Inflammatory macrophage treated with lipopolysaccharide for 4 hours (primary cell): ENCODE measurements around the gene SH3RF2.
"Not testable (repeated sequence)": the region's sequence is repeated elsewhere in the genome, so short reads cannot be mapped to it uniquely, and the experiment has no call there.

Experiments used
- DNase-seq: peaks from one replicate; pipeline ENCODE4 v3.0.0-alpha.2; 2020

SH3RF2 gene

DNA sequence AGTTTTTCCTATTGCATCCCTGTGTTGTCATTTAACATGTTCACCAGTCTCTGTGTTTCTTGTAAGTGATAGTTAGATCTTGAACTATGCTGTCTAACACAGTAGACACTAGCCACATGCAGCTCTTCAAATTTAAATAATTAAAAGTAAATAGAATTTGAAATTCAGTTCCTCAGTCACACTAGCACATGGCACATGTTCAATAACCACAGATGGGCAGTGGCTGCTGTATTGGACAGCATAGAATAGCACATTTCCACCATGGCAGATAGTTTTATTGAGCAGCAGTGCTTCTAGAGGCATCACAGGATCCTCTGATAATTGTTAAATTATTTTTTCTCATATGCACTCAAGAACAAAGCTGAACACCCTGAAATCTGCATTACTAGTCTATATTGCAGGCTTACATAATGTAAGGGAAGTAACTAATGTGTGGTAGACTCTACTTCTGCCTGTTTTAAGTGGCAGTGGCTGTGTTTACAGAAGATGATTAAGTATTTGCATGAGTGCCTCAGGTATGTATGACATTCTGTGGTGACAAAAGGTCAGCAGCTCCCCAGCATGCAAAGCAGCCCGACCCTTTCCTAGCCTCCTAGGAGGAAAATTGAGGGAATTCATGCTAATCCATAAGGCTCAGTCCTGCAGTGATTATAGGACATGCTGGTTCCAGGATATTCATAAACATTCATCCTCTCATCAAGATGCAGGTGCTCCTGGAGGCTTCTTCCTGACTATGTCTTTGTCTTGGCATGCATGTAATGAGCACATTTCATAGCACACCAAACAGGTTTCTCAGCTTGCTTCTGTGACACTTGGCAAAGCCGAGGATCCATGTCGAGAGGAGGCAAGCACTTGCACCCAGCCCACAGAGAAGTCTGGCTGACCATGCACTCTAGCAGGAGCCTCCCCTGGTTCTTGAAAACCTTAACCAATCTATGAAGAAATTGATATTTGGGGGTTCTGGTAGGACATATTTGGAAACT is 45.5 kb downstream of the SH3RF2 start:
- peak; percentile 20 for DNase-seq

DNA sequence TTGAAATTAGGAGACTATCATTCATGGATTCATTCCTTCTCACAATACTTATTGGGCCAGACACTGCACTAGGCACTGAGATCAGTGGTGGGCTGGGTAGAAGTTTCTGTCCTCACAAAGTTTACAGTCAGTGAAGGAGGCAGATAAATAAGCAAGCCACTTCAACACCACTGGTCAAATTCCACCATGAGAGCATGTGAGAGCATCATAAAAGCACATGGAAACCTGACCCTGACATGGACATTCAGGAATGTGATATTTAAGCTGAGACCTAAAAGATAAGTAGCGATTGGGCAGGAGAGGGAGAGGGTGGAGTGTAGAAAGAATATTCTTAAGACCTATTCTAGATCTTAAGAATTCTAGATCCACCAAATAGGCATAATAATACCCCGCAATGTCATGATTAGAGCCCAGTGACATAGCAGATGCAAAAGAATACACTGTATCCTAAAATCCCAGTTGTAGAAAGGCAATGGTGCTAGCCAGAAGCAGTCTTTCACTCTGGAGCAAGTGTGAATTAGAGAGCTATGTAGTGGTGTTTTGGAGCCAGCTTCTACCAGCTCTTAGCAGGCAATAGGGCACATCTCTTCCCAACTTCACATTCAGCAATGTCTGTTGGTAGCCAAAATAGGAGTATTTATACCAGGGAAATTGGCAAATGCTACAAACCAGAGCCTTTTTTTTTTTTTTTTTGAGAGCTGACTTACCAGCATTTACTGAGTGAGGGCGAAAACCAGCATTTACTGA is 46.4 kb downstream of the SH3RF2 start:
- DNase-seq, result no peak

DNA sequence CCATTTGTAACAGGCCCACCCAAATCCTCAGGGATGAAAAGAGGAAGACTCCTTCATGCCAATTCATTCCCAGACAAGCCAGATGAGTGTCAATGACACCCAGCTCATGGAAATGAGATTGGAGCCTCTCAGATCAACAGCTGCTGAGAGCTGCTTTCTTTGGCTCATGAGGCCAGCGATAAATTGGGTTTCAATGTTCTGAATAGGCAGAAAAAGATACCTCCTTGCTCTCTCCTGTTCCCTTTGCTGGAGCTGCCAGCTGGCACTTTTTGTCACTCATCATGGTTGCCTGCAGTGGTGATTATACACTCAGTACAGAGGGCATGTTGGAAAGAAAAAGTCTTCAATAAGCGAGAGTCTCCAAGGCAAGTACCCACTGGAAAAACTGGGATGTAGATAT is 47.1 kb downstream of the SH3RF2 start:
- DNase-seq, result no peak

DNA sequence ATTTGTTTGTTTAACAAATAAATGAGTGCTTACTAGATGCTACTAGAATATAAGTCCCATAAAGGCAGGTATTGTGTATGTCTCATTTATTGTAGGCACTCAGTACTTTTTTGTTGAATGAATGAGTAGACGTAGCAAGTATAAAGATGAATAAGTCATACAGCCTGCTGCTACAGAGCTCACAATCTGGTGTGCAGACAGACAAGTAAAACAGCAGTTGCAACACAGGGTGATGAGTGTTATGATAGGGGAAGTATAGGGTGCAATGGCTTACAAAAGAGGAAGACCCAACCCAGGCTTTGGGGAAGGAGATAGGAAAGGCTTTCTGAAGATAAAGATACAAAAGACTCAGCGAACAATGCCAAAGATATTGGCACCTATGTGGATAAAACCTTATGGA is 47.7 kb downstream of the SH3RF2 start:
- DNase-seq, result peak; percentile 93

DNA sequence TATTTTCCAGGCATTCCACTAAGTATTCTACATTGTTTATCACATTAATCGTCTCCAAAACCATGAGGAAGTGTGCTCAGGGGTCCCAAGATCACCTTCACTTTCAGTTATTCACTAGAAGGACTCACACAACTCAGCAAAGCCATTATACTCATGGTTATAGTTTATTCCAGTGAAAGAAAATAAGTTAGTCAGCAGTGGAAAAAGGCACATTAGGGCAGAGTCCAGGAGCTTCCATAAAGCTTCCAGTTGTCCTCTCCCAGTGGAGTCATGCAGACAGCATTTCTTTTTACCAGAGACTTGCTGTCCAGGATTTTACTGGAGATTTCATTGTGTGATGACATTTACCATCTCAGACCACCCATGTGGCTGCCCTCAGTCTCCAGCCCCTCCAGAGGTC is 51.5 kb downstream of the SH3RF2 start:
- DNase-seq, result no peak

DNA sequence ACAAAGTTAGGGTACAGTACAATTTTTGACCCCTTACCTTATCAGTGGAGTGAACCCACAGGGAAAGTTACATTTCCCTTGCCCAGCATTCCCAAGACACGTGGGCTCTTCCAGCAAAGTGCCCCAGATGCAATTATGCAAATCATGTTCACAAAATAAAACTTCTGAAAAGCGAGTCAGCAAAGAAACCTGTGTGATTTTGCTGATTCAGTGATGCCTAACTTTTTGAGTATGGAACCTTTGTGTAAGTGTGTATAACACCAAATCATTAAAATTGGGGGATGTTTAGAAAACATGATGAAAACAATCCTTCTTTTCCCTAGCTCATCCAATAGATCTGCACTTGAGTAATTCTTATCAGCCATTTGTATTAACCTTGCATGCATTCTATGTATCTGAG is 52.6 kb downstream of the SH3RF2 start:
- no peak for DNase-seq

DNA sequence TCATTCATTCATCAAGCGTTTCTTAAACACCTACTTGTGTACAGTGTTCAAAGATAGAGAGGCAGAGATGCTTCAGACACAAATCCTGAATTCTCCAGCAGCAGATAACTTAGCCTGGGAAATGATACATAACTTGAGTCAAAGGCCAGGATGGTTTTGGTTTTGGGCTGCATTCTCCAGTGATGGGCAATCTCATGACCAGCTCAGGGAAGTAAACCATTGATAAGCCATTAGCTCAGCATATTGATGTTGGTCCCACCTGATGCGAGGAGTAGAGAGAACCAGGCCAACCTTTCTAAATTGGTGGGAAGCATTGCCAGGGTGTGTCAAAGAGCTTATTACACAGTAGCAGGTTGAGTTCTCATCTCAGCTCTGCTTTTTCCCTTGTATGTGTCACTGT is 53.0 kb downstream of the SH3RF2 start:
- no peak for DNase-seq

DNA sequence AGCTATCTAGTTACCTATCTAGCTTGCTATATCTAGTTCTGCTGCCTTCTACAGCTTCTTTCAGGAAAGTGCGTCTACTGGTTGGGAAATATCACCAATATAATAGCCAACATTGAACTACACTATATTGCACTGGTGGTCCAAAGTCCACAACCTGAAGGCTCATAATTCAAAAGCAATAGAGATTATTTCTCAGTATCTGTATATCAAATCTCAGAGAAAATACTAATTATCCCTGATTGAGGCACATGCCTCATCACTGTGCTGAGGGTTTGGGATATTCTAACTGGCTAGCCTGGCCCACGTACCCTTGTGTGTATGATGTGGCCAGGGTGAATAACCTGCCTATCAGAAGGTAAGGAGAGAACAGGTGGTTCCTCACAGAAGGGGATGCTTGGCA is 53.8 kb downstream of the SH3RF2 start:
- DNase-seq, result no peak

DNA sequence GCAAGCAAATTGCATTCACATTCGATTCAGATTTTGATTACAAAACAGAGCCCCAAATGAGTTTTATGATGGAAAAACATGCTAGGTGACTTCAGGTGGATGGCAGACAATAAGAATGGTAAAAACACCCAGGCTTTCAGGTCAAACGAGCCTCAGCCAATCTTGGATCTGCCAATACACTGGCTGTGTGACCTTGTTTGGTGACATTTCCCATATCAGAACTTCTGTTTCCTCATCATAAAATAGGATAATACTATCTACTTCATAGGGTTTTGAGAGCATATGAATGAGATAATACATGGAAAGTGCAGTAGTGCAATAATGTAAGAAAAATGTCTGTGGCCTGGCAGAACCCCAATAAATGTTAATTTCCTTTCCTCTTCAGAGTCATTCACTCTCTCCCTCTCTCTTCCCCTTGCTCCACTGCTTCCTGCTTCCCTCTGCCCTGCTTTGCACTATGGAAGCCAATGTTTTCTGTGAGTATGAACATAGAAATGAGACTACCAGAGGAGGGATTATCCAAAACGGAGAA is 54.7 kb downstream of the SH3RF2 start:
- no peak for DNase-seq

DNA sequence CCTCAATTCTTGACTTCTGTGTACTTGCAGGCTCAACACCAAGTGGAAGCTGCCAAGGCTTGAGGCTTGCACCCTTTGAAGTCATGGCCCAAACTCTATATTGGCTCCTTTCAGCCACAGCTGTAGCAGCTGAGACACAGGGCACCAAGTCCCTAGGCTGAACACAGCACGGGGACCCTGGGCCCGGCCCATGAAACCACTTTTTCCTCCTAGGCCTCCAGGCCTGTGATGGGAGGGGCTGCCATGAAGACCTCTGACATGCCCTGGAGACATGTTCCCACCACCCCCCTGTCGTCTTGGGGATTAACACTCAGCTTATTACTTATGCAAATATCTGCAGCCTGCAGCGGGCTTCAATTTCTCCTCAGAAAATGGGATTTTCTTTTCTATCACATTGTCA is 57.2 kb downstream of the SH3RF2 start:
- not testable (repeated sequence) for DNase-seq

DNA sequence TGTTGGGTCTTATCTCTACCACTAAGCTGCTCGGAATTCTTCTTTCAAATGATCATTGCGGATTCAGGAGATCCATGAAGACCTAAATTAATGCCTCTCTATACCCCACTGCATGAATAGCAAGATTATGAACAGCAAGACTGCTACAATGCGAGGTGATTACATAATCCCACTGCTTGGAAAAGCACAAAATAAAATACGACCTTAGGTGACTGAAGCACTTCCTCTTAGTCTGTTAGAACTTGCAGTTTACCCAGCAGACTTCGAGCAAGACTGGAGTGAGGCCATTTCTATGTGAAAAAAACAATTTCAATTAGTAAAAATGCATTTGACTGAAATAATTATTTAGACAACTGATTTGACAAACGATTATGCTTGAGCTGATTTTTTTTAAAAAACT is 59.8 kb downstream of the SH3RF2 start:
- DNase-seq, result peak; percentile 39

DNA sequence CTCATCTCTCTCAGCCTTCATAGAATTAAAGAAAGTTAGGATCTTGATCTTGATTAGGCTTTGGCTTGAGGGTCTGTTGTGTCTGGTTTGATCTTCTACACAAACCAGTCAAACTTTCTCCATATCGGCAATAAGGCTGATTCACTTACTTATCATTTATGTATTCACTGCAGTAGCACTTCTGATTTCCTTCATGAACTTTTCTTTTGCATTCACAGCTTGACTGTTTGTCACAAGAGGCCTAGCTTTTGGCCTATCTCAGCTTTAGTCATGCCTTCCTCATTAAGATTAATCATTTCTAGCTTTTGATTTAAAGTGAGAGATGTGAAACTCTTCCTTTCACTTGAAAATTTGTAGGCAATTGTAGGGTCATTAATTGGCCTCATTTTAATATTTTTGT is 62.8 kb downstream of the SH3RF2 start:
- DNase-seq, result no peak

DNA sequence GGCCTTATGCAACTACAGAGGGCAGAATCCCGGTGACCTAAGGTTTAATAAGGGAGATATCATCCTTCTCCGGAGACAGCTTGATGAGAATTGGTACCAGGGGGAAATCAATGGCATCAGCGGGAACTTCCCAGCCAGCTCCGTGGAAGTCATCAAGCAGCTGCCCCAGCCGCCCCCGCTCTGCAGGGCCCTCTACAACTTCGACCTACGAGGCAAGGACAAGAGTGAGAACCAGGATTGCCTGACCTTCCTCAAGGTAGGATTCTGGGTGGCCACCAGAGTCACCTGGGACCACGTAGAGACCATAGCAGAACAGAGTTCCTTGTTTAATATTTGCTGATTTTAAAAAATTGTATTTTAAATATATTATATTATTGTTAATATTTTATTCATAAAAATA is 63.7 kb downstream of the SH3RF2 start:
- DNase-seq, result no peak

DNA sequence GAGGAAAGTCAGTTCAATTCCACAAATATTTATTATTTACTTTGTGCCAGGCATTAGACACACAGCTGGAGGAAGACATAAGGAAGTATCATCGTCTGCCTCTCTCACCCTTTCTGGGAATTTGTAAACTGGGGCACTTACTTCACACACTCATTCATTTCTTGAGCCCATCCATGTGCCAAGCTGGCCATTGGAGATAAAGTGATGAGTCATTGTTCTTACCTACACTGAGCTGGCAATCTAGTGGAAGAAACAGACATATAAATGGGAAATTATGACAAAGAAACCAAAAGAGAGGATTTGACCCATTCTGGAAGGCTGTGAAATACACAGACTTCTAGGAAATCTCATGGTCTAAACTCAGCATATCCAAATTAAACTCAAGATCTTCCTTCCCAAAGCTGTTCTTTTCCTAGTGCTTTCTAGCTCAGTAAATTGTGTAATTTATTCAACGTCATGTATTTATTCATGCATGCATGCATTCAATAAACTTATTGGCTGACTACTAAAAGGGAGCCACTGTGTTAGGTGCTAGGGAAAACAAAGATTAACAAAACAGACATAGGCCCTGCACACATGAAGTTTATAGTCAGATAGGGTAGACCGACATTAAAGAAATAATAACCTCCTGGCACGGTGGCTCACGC is 65.3 kb downstream of the SH3RF2 start:
- DNase-seq, result no peak

DNA sequence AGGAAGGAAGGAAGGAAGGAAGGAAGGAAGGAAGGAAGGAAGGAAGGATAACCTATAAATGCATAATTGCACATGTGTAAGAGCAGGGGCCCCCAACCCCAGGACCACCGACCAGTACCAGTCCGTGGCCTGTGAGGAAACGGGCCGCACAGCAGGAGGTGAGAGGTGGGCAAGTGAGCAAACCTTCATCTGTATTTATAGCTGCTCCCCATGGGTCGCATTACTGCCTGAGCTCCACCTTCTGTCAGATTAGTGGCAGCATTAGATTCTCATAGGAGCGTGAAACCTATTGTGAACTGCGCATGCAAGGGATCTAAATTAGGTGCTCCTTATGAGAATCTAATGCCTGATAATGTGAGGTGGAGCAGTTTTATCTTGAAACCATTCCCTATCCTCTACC is 66.1 kb downstream of the SH3RF2 start:
- no peak for DNase-seq

DNA sequence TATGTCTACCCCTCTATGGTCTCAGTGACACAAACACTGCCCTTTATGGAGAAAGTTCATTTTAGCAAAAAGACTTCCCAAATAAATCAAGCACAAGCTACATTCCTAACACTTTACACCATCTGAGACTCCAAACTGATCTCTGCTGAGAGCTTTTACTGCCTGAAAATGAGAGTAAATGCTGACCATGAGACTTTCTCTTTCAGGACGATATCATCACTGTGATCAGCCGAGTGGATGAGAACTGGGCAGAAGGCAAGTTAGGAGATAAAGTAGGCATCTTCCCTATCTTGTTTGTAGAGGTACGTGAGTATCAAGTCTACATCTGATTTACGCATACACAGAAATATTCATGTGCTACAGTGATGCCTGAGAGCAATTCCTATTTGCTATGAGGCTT is 67.5 kb downstream of the SH3RF2 start:
- peak; percentile 22 for DNase-seq

DNA sequence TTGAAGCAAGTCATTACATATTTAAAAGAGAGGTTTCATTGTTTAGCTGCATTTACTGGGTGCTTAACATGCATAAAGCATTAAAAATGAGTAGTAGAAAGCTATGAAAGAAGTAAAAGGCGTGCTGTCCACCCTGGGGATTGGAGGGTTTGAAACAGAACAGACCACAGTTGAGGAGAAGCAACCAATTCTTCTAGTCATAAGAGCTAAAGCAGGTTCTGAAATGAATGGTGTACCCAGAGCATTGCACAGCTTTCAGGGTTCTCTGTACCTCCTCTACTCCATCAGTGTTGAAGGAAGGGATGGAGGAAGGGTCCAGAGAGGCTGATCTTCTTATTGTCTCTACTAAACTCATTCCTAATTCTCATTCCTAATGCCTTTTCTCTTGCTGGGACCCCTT is 68.9 kb downstream of the SH3RF2 start:
- no peak for DNase-seq

DNA sequence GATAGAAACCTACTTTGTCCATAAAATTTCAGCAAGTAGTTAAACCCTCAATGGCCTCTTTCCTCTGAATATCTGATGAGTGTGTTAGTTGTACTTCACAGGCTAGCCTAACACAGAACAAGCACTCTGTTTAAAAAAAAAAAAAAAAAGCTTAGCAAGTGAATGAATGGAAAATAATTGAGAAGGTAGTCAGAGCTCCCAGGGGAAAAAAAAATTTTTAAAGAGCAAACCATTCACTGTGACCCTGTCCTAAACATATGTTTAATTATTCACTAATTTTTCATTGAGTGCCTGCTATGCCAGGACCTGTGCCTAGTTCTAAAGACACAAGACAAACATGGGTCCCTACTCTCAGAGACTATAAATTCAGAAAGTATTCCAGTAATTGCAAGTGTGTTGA is 69.3 kb downstream of the SH3RF2 start:
- no peak for DNase-seq

DNA sequence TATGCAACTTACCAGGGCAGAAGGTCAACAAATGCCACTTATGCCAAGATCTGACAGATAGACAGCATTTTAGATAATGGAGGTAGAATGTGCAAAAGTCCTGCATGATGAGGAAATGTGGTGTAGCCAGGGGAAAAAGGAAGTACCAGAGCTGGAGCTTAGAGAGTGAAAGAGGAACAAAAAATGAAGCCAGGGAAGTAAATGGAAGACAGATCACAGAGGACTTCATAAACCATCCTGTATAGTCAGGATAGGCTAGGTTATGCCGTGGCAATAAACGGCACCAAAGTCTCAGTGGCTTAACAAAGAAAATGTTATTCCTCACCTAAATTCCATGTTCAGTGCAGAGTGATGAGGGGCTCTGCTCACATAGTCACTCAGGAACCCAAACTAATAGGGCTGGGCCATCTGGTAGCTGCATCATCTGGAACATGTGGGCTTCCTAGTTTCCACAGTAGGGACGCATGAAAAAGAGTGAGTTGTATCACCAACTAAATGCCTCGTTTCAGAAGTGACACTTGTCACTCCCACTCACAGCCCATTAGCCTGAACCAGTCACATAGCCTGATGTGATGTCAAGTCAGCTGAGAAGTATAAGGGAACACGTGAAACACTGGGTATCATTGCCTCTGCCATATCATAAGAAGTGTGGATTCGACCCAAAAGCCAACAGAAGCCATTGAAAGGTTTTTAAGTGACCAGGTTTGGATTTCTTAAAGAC is 70.3 kb downstream of the SH3RF2 start:
- DNase-seq, result peak; percentile 82

DNA sequence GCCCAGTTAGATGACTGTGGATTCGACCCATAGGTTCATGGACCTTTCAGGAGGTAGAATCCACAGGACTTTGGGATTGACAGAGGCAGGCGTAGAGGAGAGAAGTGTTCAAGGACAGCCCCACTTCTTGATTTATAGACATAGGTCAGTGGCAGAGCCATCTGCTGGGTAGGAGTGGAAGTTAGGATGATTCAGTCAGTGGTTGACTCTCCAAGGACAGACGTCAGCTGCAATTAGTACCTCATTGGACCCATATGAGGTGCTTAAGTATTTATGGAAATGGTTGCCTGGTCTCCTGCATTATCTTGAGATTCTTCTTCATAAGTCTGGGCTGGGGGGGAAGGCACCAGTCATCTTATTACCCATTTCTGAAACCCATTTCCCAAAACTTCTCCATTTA is 70.9 kb downstream of the SH3RF2 start:
- peak; percentile 43 for DNase-seq

DNA sequence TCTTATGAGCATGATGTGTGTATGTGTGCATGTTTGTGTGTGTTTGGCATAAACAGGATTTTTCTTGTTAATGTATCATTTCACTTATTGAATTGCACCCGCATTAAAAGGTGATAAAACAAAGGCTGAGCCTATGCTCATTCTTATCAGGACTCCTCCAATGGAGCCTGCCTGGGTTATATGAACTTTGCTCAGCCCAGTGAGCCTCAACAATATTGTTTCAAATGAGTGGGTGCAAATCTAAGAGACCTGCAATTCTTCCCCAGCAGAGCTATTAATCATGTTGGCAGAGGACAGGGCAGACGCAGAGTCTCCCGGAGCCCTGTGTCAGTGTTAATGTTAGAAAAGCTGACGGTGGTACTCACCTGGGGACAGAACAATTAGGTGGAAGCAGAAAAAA is 71.6 kb downstream of the SH3RF2 start:
- no peak for DNase-seq

DNA sequence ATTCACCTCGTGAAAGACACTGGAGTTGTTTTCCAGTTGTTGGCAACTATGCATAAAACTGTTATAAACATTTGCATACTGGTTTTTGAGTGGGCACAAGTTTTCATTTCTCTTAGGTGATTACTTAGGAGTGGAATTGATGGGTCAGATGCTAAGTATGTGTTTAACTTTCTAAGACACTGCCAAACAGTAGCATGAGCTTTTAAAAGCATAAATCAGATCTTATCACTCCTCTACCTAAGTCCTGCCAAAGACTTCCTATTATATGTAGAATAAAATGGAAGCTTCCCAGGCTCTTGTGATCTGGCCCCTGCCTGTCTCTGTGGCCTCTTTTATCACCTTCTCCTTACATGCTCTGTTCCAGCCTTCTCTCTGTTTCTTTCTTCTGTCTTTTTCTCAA is 72.6 kb downstream of the SH3RF2 start:
- no peak for DNase-seq

DNA sequence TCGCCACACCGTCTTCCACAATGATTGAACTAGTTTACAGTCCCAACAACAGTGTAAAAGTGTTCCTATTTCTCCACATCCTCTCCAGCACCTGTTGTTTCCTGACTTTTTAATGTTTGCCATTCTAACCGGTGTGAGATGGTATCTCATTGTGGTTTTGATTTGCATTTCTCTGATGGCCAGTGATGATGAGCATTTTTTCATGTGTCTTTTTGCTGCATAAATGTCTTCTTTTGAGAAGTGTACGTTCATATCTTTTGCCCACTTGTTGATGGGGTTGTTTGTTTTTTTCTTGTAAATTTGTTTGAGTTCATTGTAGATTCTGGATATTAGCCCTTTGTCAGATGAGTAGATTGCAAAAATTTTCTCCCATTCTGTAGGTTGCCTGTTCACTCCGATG is 74.1 kb downstream of the SH3RF2 start:
- DNase-seq, result not testable (repeated sequence)
